LNCaP clone FGC (cell line): ENCODE data around the gene SIM2.

Experiments used
- DNase-seq: peaks from one replicate; pipeline ENCODE4 v3.0.0-alpha.2; 2011; ENCODE audit warnings: low read depth
- H3K4me3 ChIP-seq: 2 replicates; pipeline ENCODE4 v1.5.1; 2011; ENCODE audit warnings: mild to moderate bottlenecking, low read depth, low read length, control low read depth
- TF ChIP-seq, protein P1 (sequence below): IDR thresholded peaks from 2 replicates; pipeline ENCODE4 v1.5.1; 2012; ENCODE audit warnings: mild to moderate bottlenecking; ENCODE audit not compliant: control insufficient read depth, insufficient read depth; ENCODE audit errors: extremely low read depth

SIM2 gene

DNA sequence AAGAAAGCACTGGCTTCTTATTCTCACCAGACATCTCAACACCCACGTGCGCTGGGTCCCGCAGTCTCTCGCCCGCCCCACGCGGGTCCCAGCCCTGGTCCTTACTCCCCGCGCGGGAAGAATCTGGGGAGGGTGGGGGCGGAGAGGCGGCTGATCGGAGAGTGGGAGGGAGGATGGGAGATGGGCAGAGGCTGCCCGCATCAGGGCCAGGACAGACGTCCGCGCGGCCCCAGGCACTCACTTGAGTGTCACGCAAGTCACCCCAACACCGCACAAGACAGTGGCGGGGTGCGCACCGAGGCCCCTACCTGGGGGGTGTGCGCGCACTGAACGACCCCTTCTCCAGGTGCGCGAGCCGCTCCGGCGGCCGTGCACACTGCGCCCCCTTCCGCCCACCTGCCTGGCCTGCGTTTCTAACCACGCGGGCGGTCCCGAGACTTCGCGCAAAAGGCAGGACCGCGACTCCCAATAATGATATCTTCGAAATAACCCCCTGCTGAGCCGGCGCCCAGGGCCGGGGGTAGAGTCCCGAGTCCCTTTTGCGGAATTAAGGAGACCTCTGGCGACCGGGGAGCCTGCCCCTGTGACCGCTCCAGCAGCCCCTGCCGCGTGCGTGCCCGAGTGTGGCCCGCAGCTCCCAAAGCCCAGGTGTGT lies 6.0 kb upstream of the SIM2 start:
- TF ChIP-seq, protein P1, sequence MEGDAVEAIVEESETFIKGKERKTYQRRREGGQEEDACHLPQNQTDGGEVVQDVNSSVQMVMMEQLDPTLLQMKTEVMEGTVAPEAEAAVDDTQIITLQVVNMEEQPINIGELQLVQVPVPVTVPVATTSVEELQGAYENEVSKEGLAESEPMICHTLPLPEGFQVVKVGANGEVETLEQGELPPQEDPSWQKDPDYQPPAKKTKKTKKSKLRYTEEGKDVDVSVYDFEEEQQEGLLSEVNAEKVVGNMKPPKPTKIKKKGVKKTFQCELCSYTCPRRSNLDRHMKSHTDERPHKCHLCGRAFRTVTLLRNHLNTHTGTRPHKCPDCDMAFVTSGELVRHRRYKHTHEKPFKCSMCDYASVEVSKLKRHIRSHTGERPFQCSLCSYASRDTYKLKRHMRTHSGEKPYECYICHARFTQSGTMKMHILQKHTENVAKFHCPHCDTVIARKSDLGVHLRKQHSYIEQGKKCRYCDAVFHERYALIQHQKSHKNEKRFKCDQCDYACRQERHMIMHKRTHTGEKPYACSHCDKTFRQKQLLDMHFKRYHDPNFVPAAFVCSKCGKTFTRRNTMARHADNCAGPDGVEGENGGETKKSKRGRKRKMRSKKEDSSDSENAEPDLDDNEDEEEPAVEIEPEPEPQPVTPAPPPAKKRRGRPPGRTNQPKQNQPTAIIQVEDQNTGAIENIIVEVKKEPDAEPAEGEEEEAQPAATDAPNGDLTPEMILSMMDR, result no peak
- DNase-seq, result no peak
- no peak overlapping the region for H3K4me3 ChIP-seq

- TF ChIP-seq, protein P1, result no peak
- no peak for DNase-seq
- no peak overlapping the region for H3K4me3 ChIP-seq
Measured at GRCh38 chr21:36693489-36694030, 5.4 kb upstream of the SIM2 start.

DNA sequence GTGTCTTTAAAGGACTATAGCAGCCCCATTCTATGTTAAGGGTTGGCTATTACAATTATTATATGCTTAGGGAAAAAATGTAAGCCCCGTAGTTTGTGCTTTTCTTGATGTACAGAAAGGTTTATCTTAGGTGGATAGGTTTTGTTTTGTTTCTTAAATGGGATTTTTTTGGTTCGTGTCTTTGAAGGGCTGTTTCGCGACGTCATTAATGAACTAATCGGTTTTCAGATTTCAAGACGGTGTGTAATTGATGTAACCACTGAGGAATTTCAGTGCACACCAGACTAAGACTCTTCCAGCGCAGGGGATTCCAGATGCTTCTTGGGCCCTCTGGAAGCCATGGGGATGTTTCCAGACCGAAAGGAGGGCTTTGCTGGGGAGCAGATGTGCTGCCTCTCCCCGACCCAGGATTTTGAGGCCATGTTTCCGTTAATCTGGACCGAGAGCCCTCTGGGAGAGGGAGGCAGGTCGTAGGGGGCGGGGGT lies 4.8 kb upstream of the SIM2 start:
- H3K4me3 ChIP-seq, result no peak overlapping the region
- DNase-seq, result no peak
- TF ChIP-seq, protein P1, result no peak

DNA sequence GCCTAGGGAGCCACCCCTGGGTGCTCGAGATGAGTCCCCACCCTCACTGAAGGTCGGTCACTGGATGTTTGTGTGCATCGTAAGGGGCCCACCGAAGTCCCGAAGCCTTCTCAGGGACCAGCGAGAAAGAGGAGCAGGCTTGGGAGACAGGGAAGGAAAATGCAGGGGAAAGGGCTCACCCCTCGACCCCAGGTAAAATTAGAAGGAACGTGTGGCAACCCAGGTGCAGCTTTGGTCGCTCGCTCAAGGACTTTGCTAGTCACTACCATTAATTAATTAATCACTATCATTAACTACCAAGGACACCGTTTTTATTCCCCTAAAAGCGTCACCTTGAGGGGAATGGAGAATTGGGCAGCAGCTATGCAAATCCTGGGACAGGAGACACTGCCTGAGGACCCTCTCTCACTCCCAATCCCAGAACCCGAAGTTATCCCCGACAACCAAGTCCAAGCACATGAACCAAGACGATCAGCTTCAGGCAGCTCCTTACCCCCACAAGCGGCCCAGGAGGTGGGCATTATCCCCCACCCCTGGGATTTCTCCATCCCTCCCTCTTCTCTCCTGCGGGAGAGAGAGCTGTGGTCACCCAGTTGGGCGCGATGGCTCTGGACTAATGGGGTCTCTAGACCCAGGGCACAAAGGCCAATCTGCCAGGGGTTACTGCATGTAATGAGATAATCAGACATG lies 4.2 kb upstream of the SIM2 start:
- TF ChIP-seq, protein P1, result no peak
- DNase-seq, result no peak
- H3K4me3 ChIP-seq, result no peak overlapping the region

DNA sequence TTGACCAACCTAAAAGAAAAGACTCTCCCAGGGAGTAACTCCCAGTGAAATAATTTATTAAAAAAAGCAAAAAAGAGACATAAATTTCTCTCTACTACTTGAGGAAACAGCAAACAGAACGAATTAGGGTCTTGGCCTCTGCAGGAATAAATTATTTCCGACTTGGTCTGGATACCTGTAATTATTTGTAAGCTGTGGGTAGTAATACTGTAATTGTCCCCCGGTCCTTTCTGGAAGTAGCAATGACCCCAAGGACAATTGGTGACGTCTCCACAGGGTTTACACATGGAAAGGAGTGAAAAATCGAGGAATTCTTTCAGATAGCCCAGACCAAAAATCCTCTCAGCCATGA lies 3.7 kb upstream of the SIM2 start:
- TF ChIP-seq, protein P1, result no peak
- no peak overlapping the region for H3K4me3 ChIP-seq
- no peak for DNase-seq

DNA sequence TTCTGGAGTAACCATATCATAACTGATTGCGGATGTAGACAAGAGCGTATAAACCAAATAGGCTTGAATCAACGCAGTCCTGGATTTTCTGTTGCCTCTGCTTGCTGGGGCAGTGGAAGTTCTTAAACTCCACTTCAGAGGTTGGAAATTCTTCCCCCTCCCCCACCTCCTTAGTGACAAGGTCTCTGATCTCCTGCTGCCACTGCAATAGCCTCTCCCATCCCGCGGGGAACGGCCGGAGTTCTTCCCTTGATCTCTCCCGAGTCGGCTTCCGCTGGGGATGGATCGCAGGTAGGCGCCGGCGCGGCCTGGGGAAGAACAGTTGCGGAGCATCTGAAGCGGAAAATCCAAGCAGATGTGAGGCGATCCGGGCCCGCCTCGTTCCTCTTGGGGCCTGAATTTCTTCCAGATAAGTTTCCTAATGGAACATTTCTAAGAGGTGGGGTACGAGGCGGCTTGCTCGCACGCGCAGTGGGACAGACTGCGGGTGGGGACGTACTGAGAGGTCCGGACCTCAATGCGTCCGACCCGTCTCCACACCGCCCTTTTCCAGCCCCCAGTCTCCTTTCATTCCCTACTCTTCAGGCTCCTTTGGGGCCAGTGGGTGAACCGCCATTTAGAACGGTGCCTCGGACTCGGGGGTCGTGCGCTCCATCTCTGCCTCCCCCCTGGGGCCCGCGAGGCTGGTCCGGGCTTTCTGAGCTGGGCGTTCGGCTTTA lies 3.1 kb upstream of the SIM2 start:
- TF ChIP-seq, protein P1, result no peak
- no peak overlapping the region for H3K4me3 ChIP-seq
- no peak for DNase-seq
